Measurements from ENCODE around the gene HELZ.
"Not testable (repeated sequence)": the region's sequence is repeated elsewhere in the genome, so short reads cannot be mapped to it uniquely, and the experiment has no call there.

Gene HELZ

DNA sequence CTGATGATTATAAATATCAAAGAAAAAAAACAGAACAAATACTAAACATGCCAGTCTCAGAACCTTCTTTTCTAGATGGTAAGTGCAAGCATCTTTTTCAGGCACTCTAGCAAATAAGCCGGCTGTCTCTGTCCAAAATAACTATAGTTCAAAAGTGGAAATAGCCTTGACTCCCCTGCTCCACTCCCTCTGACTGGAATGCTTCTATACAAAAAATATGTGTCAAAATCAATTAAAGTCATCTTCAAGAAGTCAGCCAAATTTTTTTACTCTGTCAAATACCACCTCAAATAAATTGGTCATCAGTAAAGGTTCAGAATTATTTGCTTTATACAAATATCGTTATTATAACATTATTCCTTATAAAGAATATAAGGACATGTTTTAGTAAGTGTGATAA, 117.1 kb downstream of the HELZ start:
- Histone ChIP-seq H3K4me1 (ENCODE audit: insufficient read depth, low read length, severe bottlenecking) (peaks cover 5% of the 10 kb centered on the region), H3F3A (ENCODE audit: insufficient read depth, low read length) (no peaks in the 10 kb centered on the region), H3K36me3 (ENCODE audit: insufficient read depth, low read length) (peaks cover 50% of the 10 kb centered on the region), H3K4me3 (ENCODE audit: low read depth, low read length, poor library complexity, severe bottlenecking) (no peak overlapping the region), H3K9me2 (ENCODE audit: low read depth, low read length) (no peaks in the 10 kb centered on the region), H2AFZ (ENCODE audit: low read length) (no peak overlapping the region), H3K9ac (ENCODE audit: low read length) (no peak overlapping the region), H3K27me3 (ENCODE audit: insufficient read depth, low read length) (no peaks in the 10 kb centered on the region), H3K9me3 (ENCODE audit: low read length) (no peaks in the 10 kb centered on the region), H3K27ac (ENCODE audit: low read depth, low read length, poor library complexity, severe bottlenecking) (no peak overlapping the region), H4K20me1 (ENCODE audit: insufficient read depth, low read length) (no peaks in the 10 kb centered on the region), H3K79me2 (ENCODE audit: insufficient read depth, low read length) (no peaks in the 10 kb centered on the region), H3K4me2 (ENCODE audit: low read length) (no peak overlapping the region)
- no peak for TF ChIP-seq EZH2 (IDR thresholded peaks at IDR 0.05; ENCODE audit: borderline replicate concordance, low read length)
- TF ChIP-seq, protein P1, sequence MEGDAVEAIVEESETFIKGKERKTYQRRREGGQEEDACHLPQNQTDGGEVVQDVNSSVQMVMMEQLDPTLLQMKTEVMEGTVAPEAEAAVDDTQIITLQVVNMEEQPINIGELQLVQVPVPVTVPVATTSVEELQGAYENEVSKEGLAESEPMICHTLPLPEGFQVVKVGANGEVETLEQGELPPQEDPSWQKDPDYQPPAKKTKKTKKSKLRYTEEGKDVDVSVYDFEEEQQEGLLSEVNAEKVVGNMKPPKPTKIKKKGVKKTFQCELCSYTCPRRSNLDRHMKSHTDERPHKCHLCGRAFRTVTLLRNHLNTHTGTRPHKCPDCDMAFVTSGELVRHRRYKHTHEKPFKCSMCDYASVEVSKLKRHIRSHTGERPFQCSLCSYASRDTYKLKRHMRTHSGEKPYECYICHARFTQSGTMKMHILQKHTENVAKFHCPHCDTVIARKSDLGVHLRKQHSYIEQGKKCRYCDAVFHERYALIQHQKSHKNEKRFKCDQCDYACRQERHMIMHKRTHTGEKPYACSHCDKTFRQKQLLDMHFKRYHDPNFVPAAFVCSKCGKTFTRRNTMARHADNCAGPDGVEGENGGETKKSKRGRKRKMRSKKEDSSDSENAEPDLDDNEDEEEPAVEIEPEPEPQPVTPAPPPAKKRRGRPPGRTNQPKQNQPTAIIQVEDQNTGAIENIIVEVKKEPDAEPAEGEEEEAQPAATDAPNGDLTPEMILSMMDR (IDR thresholded peaks at IDR 0.05; ENCODE audit: low read length): no peak

DNA sequence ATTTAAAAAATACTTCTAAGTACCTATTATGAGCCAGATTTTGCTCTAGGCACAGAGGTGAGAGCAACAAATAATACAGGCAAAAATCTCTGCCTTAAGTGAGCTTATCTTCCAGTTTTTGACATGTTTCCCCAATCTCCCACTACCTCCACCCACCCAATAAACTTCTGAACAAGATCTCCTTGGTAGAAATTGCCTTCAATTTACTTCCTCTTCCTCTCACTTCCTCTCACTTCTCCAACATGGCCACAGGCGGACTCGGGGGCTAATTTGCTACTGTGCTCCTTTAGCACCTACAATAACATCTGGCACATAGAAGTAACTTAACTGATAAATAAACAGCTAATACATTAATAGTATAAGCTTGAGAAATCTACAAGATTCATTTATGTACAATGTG, 118.0 kb downstream of the HELZ start:
- Histone ChIP-seq H3K36me3 (ENCODE audit: insufficient read depth, low read length) (peaks cover 57% of the 10 kb centered on the region), H3K27ac (ENCODE audit: low read depth, low read length, poor library complexity, severe bottlenecking) (no peak overlapping the region), H3K9me2 (ENCODE audit: low read depth, low read length) (no peaks in the 10 kb centered on the region), H3K9me3 (ENCODE audit: low read length) (no peaks in the 10 kb centered on the region), H3K4me3 (ENCODE audit: low read depth, low read length, poor library complexity, severe bottlenecking) (no peak overlapping the region), H3K27me3 (ENCODE audit: insufficient read depth, low read length) (no peaks in the 10 kb centered on the region), H3F3A (ENCODE audit: insufficient read depth, low read length) (no peaks in the 10 kb centered on the region), H4K20me1 (ENCODE audit: insufficient read depth, low read length) (no peaks in the 10 kb centered on the region), H3K4me1 (ENCODE audit: insufficient read depth, low read length, severe bottlenecking) (no peaks in the 10 kb centered on the region), H3K9ac (ENCODE audit: low read length) (no peak overlapping the region), H2AFZ (ENCODE audit: low read length) (no peak overlapping the region), H3K79me2 (ENCODE audit: insufficient read depth, low read length) (no peaks in the 10 kb centered on the region), H3K4me2 (ENCODE audit: low read length) (no peak overlapping the region)
- TF ChIP-seq, protein P1 (IDR thresholded peaks at IDR 0.05; ENCODE audit: low read length): no peak
- TF ChIP-seq EZH2 (IDR thresholded peaks at IDR 0.05; ENCODE audit: borderline replicate concordance, low read length): no peak

DNA sequence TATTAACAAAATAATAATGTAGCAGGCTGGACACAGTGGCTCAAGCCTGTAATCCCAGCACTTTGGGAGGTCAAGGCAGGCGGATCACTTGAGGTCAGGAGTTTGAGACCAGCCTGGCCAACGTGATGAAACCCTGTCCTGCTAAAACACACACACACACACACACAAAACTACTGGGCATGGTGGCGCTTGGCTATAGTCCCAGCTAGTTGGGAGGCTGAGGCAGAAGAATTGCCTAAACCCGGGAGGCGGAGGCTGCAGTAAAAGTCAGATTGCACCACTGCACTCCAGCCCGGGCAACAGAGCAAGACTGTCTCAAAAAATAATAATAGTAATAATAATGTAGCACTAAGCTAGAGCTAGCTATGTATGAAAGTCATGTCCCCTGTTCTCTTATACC, 118.5 kb downstream of the HELZ start:
- H3K4me2 ChIP-seq (ENCODE audit: low read length): not testable (repeated sequence)

DNA sequence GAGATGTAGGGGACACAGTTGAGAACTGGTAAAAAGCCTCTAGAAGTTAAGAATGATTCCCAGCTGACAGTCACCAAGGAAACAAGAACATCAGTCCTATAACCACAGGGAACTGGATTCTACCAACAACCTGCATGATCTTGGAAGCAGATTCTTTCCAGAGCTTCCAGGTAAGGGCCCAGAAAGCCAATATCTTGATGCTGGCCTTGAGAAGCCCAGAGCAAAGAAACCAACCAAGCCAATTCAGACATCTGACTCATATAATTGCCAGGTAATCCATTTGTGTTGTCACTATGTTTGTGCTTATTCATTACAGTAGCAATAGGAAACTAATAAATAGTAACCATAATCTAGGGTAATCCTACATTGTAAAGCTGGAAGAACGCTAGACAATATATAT, 119.1 kb downstream of the HELZ start:
- Histone ChIP-seq H3K9me3 (ENCODE audit: low read length) (no peaks in the 10 kb centered on the region), H3K4me3 (ENCODE audit: low read depth, low read length, poor library complexity, severe bottlenecking) (no peak overlapping the region), H3K27me3 (ENCODE audit: insufficient read depth, low read length) (no peaks in the 10 kb centered on the region), H3K9me2 (ENCODE audit: low read depth, low read length) (no peaks in the 10 kb centered on the region), H3K27ac (ENCODE audit: low read depth, low read length, poor library complexity, severe bottlenecking) (no peak overlapping the region), H4K20me1 (ENCODE audit: insufficient read depth, low read length) (no peaks in the 10 kb centered on the region), H3F3A (ENCODE audit: insufficient read depth, low read length) (no peaks in the 10 kb centered on the region), H3K4me1 (ENCODE audit: insufficient read depth, low read length, severe bottlenecking) (no peaks in the 10 kb centered on the region), H3K79me2 (ENCODE audit: insufficient read depth, low read length) (no peaks in the 10 kb centered on the region), H2AFZ (ENCODE audit: low read length) (no peak overlapping the region), H3K4me2 (ENCODE audit: low read length) (no peak overlapping the region), H3K9ac (ENCODE audit: low read length) (no peak overlapping the region), H3K36me3 (ENCODE audit: insufficient read depth, low read length) (peaks cover 61% of the 10 kb centered on the region)
- TF ChIP-seq EZH2 (IDR thresholded peaks at IDR 0.05; ENCODE audit: borderline replicate concordance, low read length): no peak
- TF ChIP-seq, protein P1 (IDR thresholded peaks at IDR 0.05; ENCODE audit: low read length): no peak

More for the DNA sequence above, 118.5 kb downstream of the HELZ start:
- H3K36me3 ChIP-seq (ENCODE audit: insufficient read depth, low read length): peaks cover 58% of the 10 kb centered on the region
- not testable (repeated sequence) for H3K9ac ChIP-seq (ENCODE audit: low read length); H3K27ac ChIP-seq (ENCODE audit: low read depth, low read length, poor library complexity, severe bottlenecking); H3K4me1 ChIP-seq (ENCODE audit: insufficient read depth, low read length, severe bottlenecking); H4K20me1 ChIP-seq (ENCODE audit: insufficient read depth, low read length); H3K4me3 ChIP-seq (ENCODE audit: low read depth, low read length, poor library complexity, severe bottlenecking); H3K27me3 ChIP-seq (ENCODE audit: insufficient read depth, low read length); H2AFZ ChIP-seq (ENCODE audit: low read length); H3K9me2 ChIP-seq (ENCODE audit: low read depth, low read length); H3F3A ChIP-seq (ENCODE audit: insufficient read depth, low read length); H3K79me2 ChIP-seq (ENCODE audit: insufficient read depth, low read length); H3K9me3 ChIP-seq (ENCODE audit: low read length)

All from OCI-LY1 (cell line).